ENCODE results near the gene BHLHE41. TPM values are rescaled to one million over a fixed set of nuclear protein-coding genes. Genes with fewer than 3 reads are reported as not detected.
A peak's percentile ranks its signal among the peaks of the same experiment; 100 is the strongest.

Gene BHLHE41
- total and polyA plus RNA-seq, 10 donors, result 7.2 to 46.9 (median 24.4) TPM

DNA sequence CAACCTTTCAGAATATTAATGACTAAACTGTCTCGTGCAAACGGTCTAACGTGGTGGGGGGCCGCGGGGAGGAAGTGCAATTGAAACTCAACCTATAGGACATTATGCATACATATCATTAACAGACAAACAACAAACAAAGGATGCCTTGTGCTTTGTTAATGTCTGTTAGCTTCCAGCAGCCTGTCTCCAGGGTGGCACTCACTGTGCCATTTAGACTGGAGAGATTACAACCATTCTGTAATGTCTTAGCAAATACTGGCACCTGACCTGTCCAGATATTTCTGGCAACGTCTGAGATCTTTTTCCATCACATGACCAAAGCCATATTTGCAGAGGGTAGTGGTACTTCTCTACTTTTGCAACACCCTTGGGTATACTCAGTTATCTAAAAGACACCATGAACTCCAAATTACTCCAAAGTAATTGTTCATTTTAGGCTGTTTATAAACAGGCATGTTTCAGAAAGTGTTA is 11.6 kb downstream of the BHLHE41 start:
- no peak for TF ChIP-seq POLR2A (IDR thresholded peaks at IDR 0.05)
- TF ChIP-seq, protein P1, sequence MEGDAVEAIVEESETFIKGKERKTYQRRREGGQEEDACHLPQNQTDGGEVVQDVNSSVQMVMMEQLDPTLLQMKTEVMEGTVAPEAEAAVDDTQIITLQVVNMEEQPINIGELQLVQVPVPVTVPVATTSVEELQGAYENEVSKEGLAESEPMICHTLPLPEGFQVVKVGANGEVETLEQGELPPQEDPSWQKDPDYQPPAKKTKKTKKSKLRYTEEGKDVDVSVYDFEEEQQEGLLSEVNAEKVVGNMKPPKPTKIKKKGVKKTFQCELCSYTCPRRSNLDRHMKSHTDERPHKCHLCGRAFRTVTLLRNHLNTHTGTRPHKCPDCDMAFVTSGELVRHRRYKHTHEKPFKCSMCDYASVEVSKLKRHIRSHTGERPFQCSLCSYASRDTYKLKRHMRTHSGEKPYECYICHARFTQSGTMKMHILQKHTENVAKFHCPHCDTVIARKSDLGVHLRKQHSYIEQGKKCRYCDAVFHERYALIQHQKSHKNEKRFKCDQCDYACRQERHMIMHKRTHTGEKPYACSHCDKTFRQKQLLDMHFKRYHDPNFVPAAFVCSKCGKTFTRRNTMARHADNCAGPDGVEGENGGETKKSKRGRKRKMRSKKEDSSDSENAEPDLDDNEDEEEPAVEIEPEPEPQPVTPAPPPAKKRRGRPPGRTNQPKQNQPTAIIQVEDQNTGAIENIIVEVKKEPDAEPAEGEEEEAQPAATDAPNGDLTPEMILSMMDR (IDR thresholded peaks at IDR 0.05 in 8 of 11, conservative IDR thresholded peaks at IDR 0.05 in 3 of 11), result no peak
- no peak for TF ChIP-seq POLR2AphosphoS5 (IDR thresholded peaks at IDR 0.05)
- Histone ChIP-seq H3K4me1 (peaks cover 3 to 36% (median 22%) of the 10 kb centered on the region in 6 donors), H3K27ac (peak overlapping the region in 3 of 8 donors; percentile 85 to 92 (median 89)), H3K27me3 (replicated peaks in 1 of 7) (peaks cover 0 to 6% (median 0%) of the 10 kb centered on the region in 7 donors), H3K4me3 (peak overlapping the region in 2 of 8 donors; percentile 54 to 71), H3K9me3 (no peaks in the 10 kb centered on the region), H3K36me3 (no peaks in the 10 kb centered on the region)
- 40 to 51% (median 44%) methylated on average over 6 of the region's 6 CpGs for WGBS, 5 donors
- intact Hi-C loops (cut with DNase I; ENCODE audit: low total_unique reads), result no loop called here
- no peak for DNase-seq

DNA sequence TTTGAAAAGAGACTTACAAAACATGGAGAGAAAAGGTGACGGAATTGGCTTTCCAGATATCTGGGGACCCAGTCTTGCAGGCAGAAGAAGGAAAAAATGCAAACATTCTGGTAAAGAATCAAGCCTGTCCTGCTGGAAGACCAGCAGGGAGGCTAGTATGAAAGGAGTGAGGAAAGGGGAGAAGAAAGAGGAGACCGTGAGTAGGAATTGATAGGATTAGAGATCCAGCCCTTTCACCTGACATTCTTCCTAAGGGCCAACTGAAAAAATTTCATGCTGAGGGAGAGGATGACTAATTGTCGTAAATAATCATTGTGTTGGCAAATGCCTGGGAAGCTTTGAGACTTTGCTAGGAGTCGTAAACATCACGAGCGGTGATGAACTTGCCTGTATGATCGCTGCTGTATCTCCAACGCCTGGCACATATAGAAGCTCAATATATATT is 12.1 kb downstream of the BHLHE41 start:
- H3K27me3 ChIP-seq (replicated peaks in 1 of 7), result peaks cover 0 to 6% (median 0%) of the 10 kb centered on the region in 7 donors
- no peaks in the 10 kb centered on the region for H3K9me3 ChIP-seq
- no peak overlapping the region for H3K27ac ChIP-seq
- DNase-seq, result no peak
- H3K36me3 ChIP-seq, result no peaks in the 10 kb centered on the region
- 90 to 98% (median 94%) methylated on average over 8 of the region's 8 CpGs for WGBS, 5 donors
- peaks cover 3 to 31% (median 20%) of the 10 kb centered on the region in 6 donors for H3K4me1 ChIP-seq
- H3K4me3 ChIP-seq, result no peak overlapping the region
- TF ChIP-seq, protein P1 (IDR thresholded peaks at IDR 0.05 in 8 of 11, conservative IDR thresholded peaks at IDR 0.05 in 3 of 11), result no peak
- TF ChIP-seq POLR2A (IDR thresholded peaks at IDR 0.05) (no peak), POLR2AphosphoS5 (IDR thresholded peaks at IDR 0.05) (no peak)
- intact Hi-C loops (cut with DNase I; ENCODE audit: low total_unique reads), result no loop called here

DNA sequence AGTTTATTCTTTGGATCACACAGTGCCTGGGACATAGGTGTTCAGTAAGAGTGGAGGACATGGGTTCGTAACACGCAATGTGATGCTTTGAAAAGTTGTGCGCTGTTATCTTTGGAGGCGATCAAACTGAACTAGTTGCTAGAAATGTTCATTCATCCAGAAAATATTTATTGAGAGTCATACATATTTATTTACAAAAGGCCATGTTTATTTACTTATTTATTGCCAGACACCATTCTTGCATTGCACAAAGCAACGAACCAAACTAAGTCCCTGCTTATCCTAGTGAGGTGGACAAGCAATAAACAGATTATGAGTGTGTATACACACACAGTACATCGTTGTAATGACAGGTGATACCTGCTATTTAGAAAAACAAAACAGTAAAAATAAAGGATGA is 12.6 kb downstream of the BHLHE41 start:
- Histone ChIP-seq H3K27ac (no peak overlapping the region), H3K36me3 (no peaks in the 10 kb centered on the region), H3K27me3 (replicated peaks in 1 of 7) (peaks cover 0 to 6% (median 0%) of the 10 kb centered on the region in 7 donors), H3K9me3 (no peaks in the 10 kb centered on the region), H3K4me1 (peaks cover 3 to 27% (median 18%) of the 10 kb centered on the region in 6 donors), H3K4me3 (no peak overlapping the region)
- intact Hi-C loops (cut with DNase I; ENCODE audit: low total_unique reads), result no loop called here
- 86 to 90% (median 87%) methylated on average over 6 of the region's 6 CpGs for WGBS, 5 donors
- no peak for DNase-seq
- TF ChIP-seq POLR2AphosphoS5 (IDR thresholded peaks at IDR 0.05), result no peak
- TF ChIP-seq POLR2A (IDR thresholded peaks at IDR 0.05), result no peak
- TF ChIP-seq, protein P1 (IDR thresholded peaks at IDR 0.05 in 8 of 11, conservative IDR thresholded peaks at IDR 0.05 in 3 of 11), result no peak

DNA sequence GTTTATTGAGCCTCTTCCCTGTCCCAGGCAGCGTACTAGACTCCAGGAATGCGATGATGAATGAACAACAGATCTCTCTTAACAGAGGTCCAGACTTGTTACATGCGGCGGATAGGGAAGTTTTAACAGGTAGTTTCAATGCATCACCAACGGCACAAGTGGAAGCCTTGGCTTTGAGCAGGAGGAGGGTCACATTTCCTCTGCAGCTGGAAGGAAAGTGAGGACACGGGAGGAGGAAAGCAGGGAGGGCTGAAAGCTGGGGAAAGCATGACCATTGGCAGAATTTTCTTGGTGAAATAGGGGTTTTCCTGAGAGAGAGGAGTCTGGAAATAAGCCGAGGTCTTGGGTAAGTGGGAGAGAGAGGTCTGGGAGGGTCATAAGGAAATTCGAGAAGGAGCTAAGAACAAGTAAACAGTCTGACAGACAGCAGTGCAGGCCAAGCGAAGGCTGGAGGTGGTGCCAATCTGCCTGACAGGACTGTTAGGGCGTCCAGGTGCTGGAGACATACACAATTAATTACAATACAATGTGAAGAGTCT is 15.4 kb downstream of the BHLHE41 start:
- WGBS, 5 donors, result 68 to 77% (median 75%) methylated on average over 10 of the region's 10 CpGs
- peaks cover 0 to 14% (median 10%) of the 10 kb centered on the region in 6 donors for H3K4me1 ChIP-seq
- DNase-seq, result no peak
- intact Hi-C loops (cut with DNase I; ENCODE audit: low total_unique reads), result no loop called here
- peak overlapping the region in 2 of 8 donors; percentile 16 to 30 for H3K27ac ChIP-seq
- H3K9me3 ChIP-seq, result no peaks in the 10 kb centered on the region
- peaks cover 0 to 5% (median 0%) of the 10 kb centered on the region in 7 donors for H3K27me3 ChIP-seq (replicated peaks in 1 of 7)
- no peak overlapping the region for H3K4me3 ChIP-seq
- no peaks in the 10 kb centered on the region for H3K36me3 ChIP-seq
- TF ChIP-seq POLR2A (IDR thresholded peaks at IDR 0.05), result no peak
- no peak for TF ChIP-seq POLR2AphosphoS5 (IDR thresholded peaks at IDR 0.05)
- TF ChIP-seq, protein P1 (IDR thresholded peaks at IDR 0.05 in 8 of 11, conservative IDR thresholded peaks at IDR 0.05 in 3 of 11), result no peak

Measured in spleen (tissue), 11 donors.